Endometrium (tissue), 2 donors: Measurements from ENCODE around the gene OXLD1.

Source experiments
- FAIRE-seq: peaks from 2 replicates; lab custom pipeline; 2012; peaks lifted over from hg19 to GRCh38; lab: Jason Lieb, UNC
- donor health status: control.
- donor health status: control.

Gene OXLD1

DNA sequence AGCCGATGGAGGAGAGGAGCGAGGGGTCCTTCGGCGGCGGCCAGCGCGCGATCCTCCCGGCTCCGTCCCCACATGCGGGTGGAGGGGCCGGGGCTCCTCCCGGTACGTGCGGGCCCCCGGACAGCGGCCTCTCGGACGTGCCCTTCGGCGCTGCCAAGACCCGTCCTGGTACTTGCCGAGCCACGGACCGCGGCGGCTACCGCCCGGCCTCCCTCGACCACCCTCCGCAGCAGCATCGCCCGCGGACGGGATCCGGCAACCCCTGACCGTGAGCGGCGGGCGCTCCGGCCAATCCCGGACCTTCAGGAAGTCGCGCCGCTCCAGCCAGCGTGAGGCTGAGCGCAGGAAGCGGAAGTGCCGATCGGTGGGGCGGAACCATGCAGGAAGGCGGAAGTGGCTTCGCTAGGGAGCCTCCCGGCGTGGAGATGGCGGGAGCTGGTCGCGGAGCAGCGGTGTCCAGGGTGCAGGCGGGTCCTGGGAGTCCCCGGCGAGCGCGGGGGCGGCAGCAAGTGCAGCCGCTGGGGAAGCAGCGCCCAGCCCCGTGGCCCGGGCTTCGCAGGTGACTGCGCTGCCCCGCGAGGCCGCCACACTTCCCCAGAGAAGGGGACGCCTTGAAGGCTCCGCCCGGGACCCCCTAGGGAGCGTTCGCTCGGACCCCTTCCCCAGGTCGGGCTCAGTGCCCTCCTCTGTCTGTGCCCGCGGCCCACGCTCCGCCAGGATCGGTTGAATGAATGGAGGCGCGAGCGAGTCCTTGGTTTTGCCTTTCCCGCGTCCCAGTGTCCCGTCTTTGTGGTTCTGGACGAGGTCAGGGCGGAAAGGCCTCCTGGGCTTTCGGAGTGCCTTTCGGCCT is at the start of gene OXLD1, which contains the start of gene CCDC137:
Gene OXLD1, minus strand, starts transcription at position 264 of the 850 bp plus-strand sequence. Its CDS starts 28 bp downstream, at position 236.
Gene CCDC137, plus strand, starts transcription at position 396 of the 850 bp plus-strand sequence. Its CDS starts 30 bp downstream, at position 426.
- FAIRE-seq = no peak

DNA sequence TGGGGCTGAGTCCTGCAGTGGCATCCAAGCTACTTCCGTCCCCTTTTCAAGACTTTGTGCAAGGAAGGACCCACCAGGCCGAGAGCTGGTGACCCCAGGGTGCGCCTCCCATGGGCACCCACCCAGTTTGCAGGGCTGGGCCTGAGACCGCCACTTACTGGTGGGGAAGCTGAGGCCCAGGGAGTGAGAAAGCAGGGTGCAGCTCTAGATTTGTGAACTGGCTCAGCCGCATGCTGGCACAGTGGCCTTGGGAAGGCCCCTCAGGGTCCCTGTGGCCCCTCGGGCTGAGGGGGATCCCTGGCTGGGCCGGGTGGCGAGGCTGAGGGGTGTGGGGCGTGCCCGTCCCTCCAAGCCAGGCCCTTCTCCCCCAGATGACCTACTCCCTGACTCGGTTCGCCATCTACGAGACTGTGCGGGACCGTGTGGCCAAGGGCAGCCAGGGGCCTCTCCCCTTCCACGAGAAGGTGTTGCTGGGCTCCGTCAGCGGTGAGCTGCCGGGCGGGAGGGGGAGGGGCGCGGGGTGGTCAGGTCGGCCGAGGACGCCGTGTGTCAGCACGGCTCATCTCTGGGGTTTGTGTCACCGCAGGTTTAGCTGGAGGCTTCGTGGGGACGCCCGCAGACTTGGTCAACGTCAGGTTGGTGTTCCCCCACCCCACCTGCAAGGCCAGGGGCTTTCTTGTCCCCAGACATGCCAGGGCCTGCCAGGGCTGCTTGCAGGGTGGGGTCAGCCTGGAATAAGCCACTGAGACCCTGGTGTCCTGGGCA is 48.9 kb upstream of the OXLD1 start:
- FAIRE-seq = no peak

DNA sequence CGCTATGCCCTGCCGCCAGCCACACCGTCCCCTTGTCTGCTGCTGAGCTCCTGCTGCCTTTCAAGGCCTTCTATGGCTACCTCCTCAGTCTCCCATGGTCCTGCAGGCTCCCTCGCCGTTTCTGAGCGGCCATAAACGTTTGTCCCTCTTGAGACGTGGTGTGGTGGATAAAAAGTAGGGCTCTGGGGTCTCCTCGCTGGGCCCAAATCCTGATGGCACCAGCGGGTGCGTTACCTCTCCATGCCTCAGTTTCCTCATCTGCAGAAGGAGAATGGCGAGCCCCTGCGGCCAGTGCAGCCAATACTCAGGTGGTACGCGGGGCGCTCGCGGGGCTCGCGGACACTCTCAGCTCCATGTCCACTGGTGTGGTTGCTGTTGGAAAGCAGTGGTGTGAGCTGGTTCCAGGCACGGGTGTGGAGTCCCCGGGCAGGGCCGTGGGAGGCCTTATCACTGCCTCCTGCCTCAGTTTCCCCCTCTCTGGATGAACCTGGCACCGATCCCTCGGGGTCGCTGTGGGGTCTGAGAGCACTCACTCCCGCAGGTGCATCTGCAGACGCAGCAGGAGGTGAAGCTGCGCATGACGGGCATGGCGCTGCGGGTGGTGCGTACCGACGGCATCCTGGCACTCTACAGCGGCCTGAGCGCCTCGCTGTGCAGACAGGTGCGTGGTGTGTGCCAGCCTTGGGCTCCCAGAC is 48.2 kb upstream of the OXLD1 start:
- no peak for FAIRE-seq

DNA sequence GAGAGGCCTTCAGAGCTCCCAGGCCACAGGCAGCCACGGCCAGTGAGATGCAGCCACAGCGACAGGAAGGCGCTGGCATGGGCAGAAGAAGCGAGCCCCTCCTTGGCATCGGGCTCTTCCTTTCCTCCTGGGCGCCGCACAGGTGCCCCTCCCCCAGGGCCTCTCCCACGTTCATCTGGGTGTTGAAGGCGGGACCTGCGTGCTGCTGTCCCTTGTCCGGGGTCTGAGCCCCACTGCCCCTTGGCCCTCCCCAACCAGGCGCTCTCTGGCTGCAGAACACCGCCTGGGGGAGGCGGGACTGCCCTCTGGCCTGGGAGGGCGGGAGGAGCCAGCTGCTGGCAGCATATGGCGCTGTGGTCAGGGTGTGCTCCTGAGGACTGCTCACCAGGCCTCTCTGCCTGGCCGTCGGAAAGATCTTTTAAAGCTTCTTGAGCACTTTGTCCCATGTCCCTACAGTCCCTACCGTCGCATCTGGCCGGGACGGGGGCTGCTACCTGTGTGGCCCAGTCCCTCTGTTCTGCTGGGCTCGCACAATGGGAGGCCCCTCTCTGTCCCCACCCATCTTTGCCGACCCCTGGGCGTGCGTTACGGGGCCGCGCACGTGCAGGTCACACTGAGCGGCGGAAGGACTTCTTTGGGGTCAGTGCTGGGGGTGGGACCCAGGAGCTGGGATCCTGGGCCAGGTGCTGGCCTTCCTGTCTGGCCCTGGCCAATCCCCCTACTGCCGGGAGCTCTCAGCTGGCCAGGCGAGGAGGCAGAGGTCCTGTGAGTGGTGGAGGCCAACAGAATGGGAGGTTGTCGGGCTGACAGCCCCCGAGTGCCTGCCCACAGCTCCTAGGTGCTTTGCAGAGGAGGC is 47.4 kb upstream of the OXLD1 start:
- FAIRE-seq = no peak

DNA sequence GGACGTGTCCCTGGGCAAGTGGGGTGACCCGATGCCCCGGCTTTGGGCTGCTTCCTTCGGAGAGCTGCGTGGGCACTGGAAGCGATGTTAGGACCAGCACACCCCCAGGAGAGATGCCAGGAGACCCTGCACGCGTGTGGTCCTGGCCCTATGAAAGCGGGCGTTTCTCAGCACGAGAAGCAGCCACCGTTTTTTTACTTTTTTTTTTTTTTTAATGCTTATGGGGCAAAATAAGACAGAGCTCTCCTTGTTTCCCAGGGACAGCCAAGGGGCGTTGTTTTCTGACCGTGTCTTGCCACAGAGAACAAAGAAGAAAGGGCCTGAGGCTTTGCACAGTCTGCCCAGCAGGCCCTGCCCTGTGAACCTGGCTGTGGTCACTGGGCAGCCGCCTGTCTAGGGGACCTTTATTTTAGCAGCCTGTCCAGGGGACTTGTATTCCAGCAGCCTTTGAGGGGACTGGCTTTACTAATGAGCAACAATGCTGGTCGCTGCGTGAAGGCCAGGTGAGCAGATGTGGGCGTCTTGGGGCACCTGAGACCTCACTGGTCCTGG is 46.7 kb upstream of the OXLD1 start:
- no peak for FAIRE-seq

DNA sequence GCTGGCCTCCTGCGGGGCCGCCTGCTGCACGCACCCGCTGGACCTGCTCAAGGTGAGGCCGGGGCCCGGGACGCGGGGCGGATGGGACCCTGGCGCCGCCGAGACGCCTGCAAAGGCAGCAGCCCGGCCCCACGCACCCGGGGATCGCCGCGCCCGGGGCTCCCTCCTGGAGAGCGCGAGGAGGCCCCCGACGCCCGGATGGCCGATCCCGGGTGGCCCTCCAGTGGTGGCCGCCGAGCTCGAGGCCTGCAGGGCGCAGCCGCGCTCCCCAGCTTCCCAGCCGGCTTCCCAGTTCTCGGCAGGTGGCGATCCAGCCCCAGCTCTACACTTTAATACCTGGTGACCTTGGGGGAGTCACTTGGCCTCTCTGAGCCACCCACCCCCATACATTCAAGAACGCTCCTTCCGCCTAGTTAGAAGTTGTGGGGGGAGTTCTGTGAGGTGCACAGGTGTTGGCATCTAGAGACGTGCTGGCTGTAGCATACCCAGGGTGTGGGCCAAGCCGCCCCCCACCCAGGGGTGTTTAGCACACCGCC is 46.1 kb upstream of the OXLD1 start:
- FAIRE-seq = no peak

DNA sequence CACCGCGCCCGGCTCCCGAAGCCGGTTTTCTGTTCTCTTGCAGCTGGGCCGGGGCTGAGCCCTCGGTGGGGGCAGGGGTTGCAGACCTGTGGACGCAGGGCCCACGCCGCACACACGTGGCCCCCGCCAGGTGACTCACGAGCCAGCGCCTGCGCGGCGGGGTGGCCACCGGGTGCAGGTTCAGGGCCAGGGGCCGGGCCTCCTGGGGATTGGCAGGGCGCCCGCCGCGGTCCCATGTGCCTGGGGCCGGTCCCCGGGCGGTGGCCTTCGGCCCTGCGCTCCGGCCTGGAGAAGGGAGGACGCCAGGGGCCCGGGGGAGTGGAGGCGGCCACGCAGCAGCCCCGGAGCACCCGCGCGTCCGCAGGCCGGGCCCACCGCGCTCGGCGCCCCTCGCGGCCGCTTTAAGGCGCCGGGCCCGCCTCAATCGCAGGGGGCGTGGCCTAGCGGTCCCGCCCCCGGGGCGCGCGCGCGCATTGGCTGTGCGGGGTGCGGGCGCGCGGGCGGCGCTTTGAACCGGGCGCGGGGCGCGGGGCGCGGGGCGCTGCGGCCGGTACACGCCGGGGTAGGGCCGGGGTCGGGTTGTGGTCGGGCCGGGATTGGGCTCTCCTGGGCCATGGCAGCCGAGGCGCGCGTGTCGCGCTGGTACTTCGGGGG is 45.5 kb upstream of the OXLD1 start, which contains the start of gene SLC25A10:
Gene SLC25A10, plus strand, starts transcription at position 471 of the 654 bp plus-strand sequence. Its CDS starts 143 bp downstream, at position 614.
- FAIRE-seq = no peak

DNA sequence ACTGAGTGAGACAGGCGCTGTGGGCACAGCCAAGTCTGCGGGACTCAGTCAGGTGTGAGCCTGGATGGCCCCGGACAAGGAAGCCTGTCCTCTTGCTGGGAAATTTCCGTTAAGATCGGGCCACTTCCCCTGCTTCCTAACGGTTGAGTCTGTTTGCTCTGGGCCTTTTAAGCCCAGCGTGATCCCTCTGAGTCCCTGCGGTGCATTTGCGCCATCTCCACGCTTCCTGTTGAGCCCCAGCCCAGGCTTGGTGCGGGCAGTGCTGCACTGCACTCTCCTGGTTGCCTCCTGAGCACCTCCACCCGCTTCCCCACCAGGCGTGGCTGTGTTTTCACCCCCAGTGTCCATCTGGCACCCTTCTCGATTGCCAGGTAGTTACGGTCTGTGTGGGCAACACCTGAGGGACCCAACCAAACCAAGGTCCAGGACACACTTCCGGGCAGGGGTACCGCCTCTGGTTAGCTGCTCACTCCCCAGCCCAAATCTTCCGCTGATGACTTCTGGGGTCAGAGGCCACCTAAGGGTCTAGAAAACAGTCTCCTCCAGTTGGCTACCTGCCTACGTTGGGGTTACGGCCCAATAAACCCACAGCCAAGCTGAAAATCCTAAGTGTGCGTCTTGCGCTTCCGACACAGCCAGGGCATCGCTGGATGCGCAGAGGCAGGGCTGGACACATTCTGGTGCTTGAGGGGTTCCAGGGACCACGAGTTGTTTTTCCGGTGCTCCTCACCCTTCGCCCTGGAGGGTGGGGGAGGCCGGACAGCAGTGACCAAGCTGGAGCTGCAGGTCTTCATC is 44.3 kb upstream of the OXLD1 start:
- no peak for FAIRE-seq

DNA sequence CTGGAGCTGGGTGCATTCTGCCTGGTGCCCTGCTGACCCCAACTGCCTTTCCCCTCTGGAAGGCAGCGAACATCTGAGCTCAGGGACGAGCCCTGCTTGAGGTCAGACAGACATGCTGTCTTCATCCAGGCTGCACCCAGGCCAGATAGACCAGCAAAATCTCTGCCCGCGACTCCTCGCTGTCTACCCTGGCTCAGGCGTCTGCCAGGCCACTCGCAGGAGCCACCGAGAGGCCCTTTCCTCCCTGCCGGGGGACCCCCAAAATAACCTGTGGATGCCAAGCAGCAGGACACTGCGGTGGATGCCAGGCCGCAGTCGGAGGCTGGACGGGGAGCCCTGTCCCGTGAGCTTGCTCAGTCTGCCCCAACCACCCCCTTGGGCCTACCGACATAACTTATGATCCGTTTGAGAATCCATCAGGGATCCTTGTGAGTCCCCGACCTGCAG is 42.4 kb upstream of the OXLD1 start:
- no peak for FAIRE-seq

DNA sequence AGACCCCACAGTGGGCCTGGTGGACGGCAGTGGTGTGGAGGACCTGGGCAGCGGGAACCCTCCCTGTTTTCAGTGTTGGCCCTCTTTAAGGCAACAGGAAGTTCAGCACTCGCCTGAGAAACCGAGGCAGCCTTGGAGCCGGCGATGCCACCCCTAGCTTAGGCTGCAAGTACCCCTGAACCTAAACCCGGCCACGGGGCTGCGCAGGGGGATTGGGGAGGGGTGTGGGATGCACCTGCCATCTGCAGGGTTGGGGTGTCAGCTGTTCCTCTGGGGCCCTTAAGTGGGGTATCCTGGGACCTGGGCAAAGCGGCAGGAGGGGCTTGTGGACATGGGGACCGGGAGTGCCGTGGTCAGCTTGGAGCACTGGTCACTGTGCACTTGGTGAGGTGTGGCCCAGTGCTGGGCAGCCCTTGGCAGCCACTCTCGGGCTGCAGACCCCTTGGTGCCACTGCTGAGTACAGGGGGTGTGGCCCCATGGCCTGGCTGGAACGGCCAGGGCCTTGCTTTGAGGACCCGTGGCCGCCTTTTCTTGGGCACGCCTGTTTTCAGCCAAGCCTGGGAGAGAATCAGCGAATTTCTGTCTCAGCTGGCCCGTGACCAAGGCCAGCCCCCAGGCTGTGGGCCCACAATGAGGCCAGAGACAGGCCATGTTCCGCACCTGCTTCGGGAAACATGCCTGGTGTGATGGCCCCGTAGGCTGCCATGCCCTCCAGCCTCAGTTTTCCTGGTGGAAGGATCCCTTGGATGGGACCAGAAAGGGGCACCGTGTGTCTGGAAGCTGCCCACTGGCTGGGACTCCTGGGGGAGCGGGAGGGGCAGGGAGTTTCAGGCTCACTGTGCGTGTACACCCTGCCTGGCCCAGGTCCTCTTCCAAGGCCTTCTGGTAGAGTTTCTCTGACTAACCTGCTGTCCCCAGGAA is 41.6 kb upstream of the OXLD1 start:
- FAIRE-seq = no peak

DNA sequence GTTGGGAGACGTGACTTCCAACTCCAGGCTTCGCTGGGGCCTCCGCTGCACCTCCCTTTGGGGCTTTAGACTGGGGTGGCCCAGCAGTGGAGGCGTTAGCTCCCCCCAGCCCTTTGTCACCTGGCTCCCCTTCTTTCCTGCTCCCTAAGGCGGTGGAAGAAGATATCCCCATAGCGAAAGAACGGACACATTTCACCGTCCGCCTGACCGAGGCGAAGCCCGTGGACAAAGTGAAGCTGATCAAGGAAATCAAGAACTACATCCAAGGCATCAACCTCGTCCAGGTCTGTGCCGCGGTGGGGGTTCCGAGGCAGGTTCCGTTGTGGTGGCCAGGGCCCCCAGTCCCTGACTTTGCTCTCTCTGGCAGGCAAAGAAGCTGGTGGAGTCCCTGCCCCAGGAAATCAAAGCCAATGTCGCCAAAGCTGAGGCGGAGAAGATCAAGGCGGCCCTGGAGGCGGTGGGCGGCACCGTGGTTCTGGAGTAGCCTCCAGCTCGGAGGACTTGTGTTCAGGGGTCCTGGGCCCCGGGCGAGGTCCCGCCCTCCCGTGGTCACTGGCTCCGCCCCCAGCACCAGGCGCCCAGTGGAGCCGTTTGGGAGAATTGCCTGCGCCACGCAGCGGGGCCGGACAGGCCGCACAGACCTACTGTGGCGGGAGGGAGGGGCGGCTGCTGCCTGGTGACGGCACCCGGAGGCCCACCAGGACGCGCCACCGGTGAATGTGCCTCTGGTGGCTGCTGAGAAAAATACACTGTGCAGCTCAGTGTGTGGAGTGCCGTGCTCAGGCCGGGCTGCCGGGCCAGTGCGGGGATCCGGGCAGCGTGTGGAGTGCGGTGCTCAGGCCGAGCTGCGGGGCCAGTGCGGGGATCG is 40.6 kb upstream of the OXLD1 start:
- FAIRE-seq = no peak

DNA sequence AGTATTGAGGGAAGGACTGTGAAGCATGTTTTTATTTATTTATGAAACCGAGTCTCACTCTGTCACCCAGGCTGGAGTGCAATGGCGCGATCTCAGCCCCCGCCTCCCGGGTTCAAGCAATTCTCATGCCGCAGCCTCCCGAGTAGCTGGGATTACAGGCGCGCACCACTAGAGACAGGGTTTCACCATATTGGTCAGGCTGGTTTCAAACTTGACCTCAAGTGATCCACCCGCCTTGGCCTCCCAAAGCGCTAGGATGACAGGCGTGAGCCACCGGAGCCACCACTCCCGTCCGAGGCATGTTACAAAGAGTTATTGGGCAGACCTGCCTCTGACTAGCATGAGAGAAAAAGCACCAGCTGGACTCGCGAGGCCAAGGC is 39.8 kb upstream of the OXLD1 start:
- FAIRE-seq = no peak

DNA sequence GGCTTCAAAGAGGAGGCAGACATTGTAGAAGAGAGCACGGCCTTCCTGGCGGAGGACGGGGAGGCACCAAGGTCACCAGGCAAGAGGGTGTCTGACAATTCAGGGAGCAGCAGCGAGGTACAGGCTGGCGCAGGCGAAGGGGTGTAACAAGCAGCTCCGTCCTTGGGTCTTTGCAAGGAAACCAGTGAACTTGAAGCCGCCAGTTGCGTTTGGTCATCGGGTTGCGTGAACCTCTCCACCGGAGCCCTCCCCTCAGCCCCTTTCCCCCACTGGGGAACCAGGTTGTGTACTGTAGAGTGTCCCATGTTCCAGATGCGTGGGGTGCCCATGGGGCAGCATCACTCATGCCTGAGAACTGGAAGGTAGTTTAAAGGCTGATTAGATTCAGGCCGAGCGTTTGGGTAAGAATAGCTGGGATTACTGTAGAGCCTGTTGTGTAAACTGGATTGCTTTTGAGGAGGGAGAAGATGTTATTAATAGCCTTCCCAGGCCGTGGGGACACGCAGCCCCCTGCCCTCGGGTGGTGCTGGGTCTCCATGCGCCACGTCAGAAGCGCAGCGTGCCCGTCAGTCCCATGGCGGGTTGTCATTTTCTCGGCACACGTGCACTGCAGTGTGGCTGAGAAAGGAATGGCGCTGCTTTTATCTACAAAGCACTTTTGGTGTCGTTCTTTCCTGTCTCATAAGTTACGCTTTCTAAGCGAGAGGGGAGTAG is 39.3 kb upstream of the OXLD1 start:
- FAIRE-seq = no peak

DNA sequence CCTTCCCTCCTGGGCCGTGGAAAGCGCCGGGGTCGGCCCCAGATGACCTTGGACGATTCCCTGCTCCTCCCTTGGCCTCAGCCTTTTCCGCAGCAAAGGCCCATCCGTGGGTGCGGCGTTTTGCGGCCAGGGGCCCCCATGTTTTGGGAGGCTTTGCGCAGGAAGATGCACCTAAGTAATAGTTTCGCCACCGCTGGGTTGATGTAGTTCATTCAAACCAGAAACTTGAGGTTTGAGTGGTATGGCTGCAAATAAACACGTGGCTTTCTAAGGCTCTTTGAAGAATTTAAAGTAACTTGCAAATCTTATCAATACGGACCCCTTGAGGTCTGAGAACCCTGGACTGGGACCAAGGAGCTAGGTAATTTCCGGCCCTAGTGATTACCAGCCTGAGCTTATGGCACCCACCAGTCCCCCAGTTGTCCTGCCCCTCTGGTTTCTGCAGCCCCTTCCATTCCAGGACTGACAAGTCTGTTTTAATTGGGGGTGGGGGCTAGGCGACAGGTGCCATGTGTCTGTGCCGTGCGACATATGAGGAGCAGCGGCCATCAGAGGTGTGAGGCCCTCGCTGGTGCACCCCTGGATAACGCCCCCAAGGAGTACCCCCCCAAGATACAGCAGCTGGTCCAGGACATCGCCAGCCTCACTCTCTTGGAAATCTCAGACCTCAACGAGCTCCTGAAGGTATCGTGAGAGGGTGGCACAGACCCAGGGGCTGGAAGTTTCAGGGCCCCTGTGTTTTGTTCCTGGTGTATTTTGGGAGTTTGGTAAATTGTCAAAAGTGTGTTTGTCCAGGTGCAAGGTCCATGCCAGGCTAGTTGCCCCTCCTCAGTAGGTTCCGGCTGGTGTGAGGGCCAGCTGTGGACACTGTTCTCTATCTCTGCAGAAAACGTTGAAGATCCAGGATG is 37.6 kb upstream of the OXLD1 start:
- no peak for FAIRE-seq

DNA sequence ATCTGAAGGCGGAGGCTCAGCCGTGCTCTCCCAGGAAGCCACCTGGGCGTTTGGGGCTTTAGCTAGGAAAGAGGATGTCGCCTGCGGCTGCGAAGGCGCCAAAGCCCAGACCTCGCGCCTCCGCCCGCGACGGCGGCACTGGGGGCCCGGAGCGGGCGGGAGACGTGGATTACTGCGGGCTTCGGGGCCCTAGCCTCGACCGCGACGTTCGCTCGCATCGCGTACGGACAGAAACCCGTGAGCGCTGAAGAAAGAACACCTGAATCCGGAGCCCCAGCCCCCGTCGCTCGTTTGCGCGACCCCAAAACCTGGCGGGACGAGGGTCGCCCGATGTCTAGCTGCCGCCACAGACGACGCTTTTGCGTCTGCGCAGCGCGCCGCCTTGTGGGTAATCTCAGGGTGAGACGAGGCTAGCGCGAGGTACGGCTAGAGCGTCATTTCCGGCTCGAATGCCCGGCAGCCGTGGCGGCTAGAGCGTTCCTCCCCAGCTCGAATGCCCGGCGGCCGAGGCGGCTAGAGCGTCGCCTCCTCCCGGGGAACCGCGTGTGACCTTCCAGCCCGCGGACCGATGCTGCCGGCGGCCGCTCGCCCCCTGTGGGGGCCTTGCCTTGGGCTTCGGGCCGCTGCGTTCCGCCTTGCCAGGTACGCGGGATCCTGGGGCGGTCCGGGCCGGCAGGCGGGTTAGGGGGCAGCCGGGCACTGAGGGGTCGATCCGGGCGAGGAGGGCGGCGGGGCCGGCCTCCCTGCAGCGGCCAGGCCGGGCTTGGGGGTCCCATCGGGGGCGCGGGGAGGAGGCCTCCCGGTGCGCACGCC is 36.7 kb upstream of the OXLD1 start, which contains the start of gene MRPL12:
Gene MRPL12, plus strand, starts transcription at position 434 of the 813 bp plus-strand sequence. Its CDS starts 135 bp downstream, at position 569.
- no peak for FAIRE-seq
